ENCODE data around the gene AKR7A2.

DNA sequence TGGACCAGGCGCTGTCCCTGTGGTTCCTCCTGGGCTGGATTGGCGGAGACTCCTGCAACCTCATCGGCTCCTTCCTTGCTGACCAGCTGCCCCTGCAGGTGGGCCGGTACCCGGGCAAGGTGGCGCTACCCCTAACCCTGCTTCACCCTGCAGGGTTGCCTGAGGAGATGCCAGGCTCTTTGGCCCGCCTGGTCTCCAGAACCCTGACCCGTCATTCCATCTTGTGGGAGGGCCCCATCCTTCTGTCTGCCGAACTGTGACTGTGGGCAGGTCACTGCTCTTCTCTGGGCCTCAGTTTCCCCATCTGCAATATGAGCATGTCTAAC, 12.7 kb upstream of the AKR7A2 start:
- TF ChIP-seq POLR2A (IDR thresholded peaks at IDR 0.05): no peak
- TF ChIP-seq, protein P1, sequence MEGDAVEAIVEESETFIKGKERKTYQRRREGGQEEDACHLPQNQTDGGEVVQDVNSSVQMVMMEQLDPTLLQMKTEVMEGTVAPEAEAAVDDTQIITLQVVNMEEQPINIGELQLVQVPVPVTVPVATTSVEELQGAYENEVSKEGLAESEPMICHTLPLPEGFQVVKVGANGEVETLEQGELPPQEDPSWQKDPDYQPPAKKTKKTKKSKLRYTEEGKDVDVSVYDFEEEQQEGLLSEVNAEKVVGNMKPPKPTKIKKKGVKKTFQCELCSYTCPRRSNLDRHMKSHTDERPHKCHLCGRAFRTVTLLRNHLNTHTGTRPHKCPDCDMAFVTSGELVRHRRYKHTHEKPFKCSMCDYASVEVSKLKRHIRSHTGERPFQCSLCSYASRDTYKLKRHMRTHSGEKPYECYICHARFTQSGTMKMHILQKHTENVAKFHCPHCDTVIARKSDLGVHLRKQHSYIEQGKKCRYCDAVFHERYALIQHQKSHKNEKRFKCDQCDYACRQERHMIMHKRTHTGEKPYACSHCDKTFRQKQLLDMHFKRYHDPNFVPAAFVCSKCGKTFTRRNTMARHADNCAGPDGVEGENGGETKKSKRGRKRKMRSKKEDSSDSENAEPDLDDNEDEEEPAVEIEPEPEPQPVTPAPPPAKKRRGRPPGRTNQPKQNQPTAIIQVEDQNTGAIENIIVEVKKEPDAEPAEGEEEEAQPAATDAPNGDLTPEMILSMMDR (IDR thresholded peaks at IDR 0.05): no peak
